Liver (tissue), 9 donors: ENCODE data around the gene OGFOD1. TPM values are rescaled to one million over a fixed set of nuclear protein-coding genes. Genes with fewer than 3 reads are reported as not detected.

ENCODE experiments used
- DNase-seq: peaks from one replicate; pipeline ENCODE4 v3.0.0-alpha.2; 2017; ENCODE audit warnings: low spot score
- H3K27ac ChIP-seq, 2 donors: one replicate each; pipeline ENCODE4 v1.7.0; 2013; ENCODE audit warnings: inconsistent platforms in 2 of 2, low read length in 2 of 2, control low read depth in 1 of 2, low read depth in 1 of 2, mild to moderate bottlenecking in 1 of 2
- H3K27me3 ChIP-seq, 4 donors: one replicate each; pipeline versions ENCODE4 v1.6.1 to v1.7.0; 2013; ENCODE audit warnings: low read length in 3 of 4, inconsistent platforms in 1 of 4, mild to moderate bottlenecking in 1 of 4, moderate library complexity in 1 of 4; ENCODE audit not compliant: control insufficient read depth in 4 of 4, insufficient read depth in 4 of 4
- H3K36me3 ChIP-seq, 4 donors: one replicate each; pipeline versions ENCODE4 v1.6.1 to v1.7.0; 2013; ENCODE audit warnings: low read length in 3 of 4, mild to moderate bottlenecking in 3 of 4, low read depth in 1 of 4, moderate library complexity in 1 of 4; ENCODE audit not compliant: control insufficient read depth in 4 of 4, insufficient read depth in 3 of 4
- H3K4me1 ChIP-seq, 4 donors: one replicate each; pipeline versions ENCODE4 v1.6.1 to v1.7.0; 2013; ENCODE audit warnings: low read length in 3 of 4, mild to moderate bottlenecking in 3 of 4, moderate library complexity in 1 of 4; ENCODE audit not compliant: control insufficient read depth in 4 of 4, insufficient read depth in 4 of 4
- H3K4me3 ChIP-seq, 3 donors: one replicate each; pipeline versions ENCODE4 v1.6.1 to v1.7.0; 2013; ENCODE audit warnings: low read length in 3 of 3, control low read depth in 1 of 3, low read depth in 1 of 3, mild to moderate bottlenecking in 1 of 3
- H3K9ac ChIP-seq, 2 donors: one replicate each; pipeline ENCODE4 v1.7.0; 2013; ENCODE audit warnings: low read length in 2 of 2, mild to moderate bottlenecking in 2 of 2, moderate library complexity in 2 of 2, control low read depth in 1 of 2, low read depth in 1 of 2
- H3K9me3 ChIP-seq, 4 donors: one replicate each; pipeline versions ENCODE4 v1.6.1 to v1.7.0; 2013; ENCODE audit warnings: low read length in 3 of 4; ENCODE audit not compliant: control insufficient read depth in 4 of 4
- CTCF ChIP-seq: fragments of 150-350 bp; IDR thresholded peaks from 2 replicates; pipeline ENCODE4 v1.5.1; 2017; ENCODE audit warnings: improper control_type of control experiment, low read depth, low read length; ENCODE audit not compliant: missing input control
- EGR1 ChIP-seq, 2 donors: IDR thresholded peaks; 2 replicates each; pipeline ENCODE4 v1.6.1; 2016 to 2018; ENCODE audit warnings: antibody characterized with exemption in 2 of 2, low read depth in 2 of 2
- FOXA1 ChIP-seq: IDR thresholded peaks from 2 replicates; pipeline ENCODE4 v1.6.1; 2016; ENCODE audit warnings: antibody characterized with exemption
- FOXA2 ChIP-seq: IDR thresholded peaks from 2 replicates; pipeline ENCODE4 v1.6.1; 2016; ENCODE audit warnings: antibody characterized with exemption
- GABPA ChIP-seq, 2 donors: IDR thresholded peaks in 1 of 2; conservative IDR thresholded peaks in 1 of 2; 2 replicates each; pipeline ENCODE4 v1.6.1; 2016; ENCODE audit warnings: antibody characterized with exemption in 2 of 2, mild to moderate bottlenecking in 1 of 2, moderate library complexity in 1 of 2
- HNF4A ChIP-seq, 2 donors: conservative IDR thresholded peaks; 2 replicates each; pipeline ENCODE4 v1.6.1; 2016; ENCODE audit warnings: antibody characterized with exemption in 2 of 2, mild to moderate bottlenecking in 2 of 2
- JUND ChIP-seq, 2 donors: IDR thresholded peaks; 2 replicates each; pipeline ENCODE4 v1.6.1; 2016; ENCODE audit warnings: antibody characterized with exemption in 2 of 2
- MAX ChIP-seq: IDR thresholded peaks from 2 replicates; pipeline ENCODE4 v1.6.1; 2016; ENCODE audit warnings: antibody characterized with exemption
- NR2F2 ChIP-seq: IDR thresholded peaks from 2 replicates; pipeline ENCODE4 v1.6.1; 2016; ENCODE audit warnings: antibody characterized with exemption
- RAD21 ChIP-seq, 2 donors: IDR thresholded peaks; 2 replicates each; pipeline ENCODE4 v1.6.1; 2016; ENCODE audit warnings: antibody characterized with exemption in 2 of 2, mild to moderate bottlenecking in 2 of 2
- REST ChIP-seq: IDR thresholded peaks from 2 replicates; pipeline ENCODE4 v1.6.1; 2016; ENCODE audit warnings: antibody characterized with exemption, mild to moderate bottlenecking
- SP1 ChIP-seq: IDR thresholded peaks from 2 replicates; pipeline ENCODE4 v1.6.1; 2018; ENCODE audit warnings: antibody characterized with exemption, mild to moderate bottlenecking
- ZBTB33 ChIP-seq: IDR thresholded peaks from 2 replicates; pipeline ENCODE4 v1.6.1; 2016; ENCODE audit warnings: antibody characterized with exemption
- WGBS: extraction: QIAGEN DNeasy Blood & Tissue Kit; methylation state at CpG from one replicate; pipeline ENCODE4 v1.1.7; 2013; 5-methylcytosine and 5-hydroxymethylcytosine counted together
- polyA plus RNA-seq, 2 donors: library from polyadenylated mRNA; stranded (reverse) in 1 of 2; unstranded in 1 of 2; fragments of 200-250 nt in 1 of 2; fragments of >200 nt in 1 of 2; fragmentation: Nextera tagmentation in 1 of 2; extraction: Ambion mirVana in 1 of 2; gene quantifications; one replicate each; pipeline versions ENCODE4 v1.2.1 to v1.2.3, GENCODE V29; 2013 to 2015
- total RNA-seq, 2 donors: library from RNA; depleted of rRNA; stranded (reverse); fragments of >200 nt; gene quantifications; one replicate each; pipeline ENCODE4 v1.2.3, GENCODE V29; 2014
- donor health status: healthy.
- donor health status: healthy.
- donor health status: healthy.
- donor health status: healthy.
- donor health status: healthy.

OGFOD1 gene
- total and polyA plus RNA-seq, 4 donors = 15.5 to 40.2 (median 21.2) TPM

- under 1% methylated on average over 79 of the region's 79 CpGs for WGBS
- no peaks in the 10 kb centered on the region for H3K36me3 ChIP-seq
- no peak for TF ChIP-seq FOXA1
- TF ChIP-seq GABPA (IDR thresholded peaks at IDR 0.05 in 1 of 2, conservative IDR thresholded peaks at IDR 0.05 in 1 of 2) = no peak
- TF ChIP-seq EGR1 (IDR thresholded peaks at IDR 0.05; ENCODE audit: low read depth in 2 of 2) = no peak
- no peak for TF ChIP-seq FOXA2
- no peak for TF ChIP-seq ZBTB33
- no peak for TF ChIP-seq HNF4A (conservative IDR thresholded peaks at IDR 0.05)
- TF ChIP-seq RAD21 (IDR thresholded peaks at IDR 0.05) = no peak
- TF ChIP-seq JUND (IDR thresholded peaks at IDR 0.05) = no peak
- TF ChIP-seq MAX = no peak
- TF ChIP-seq SP1 = no peak
- no peak for TF ChIP-seq NR2F2
- no peaks in the 10 kb centered on the region for H3K27me3 ChIP-seq
- peak; percentile 63 for DNase-seq
- H3K9me3 ChIP-seq = no peaks in the 10 kb centered on the region
- H3K4me1 ChIP-seq = peaks cover 9 to 25% (median 17%) of the 10 kb centered on the region in 4 donors
- peak overlapping the region; percentile 67 to 99 (median 86) for H3K4me3 ChIP-seq
- H3K27ac ChIP-seq = peak overlapping the region; percentile 79 to 82
- H3K9ac ChIP-seq = peak overlapping the region in 1 of 2 donors; percentile 62
Observed at GRCh38 chr16:56424791-56425438, 26.4 kb upstream of the OGFOD1 start.

GRCh38 chr16:56425439-56425832, 25.9 kb upstream of the OGFOD1 start, which contains the start of gene AMFR:
Gene AMFR, minus strand, starts transcription at chr16:56425545. Its CDS starts 218 bp downstream, at chr16:56425327.
- DNase-seq = peak; percentile 75
- H3K9me3 ChIP-seq = no peaks in the 10 kb centered on the region
- WGBS = under 1% methylated on average over 57 of the region's 57 CpGs

More at GRCh38 chr16:56425439-56425832, 25.9 kb upstream of the OGFOD1 start, which contains the start of gene AMFR:
- no peak for TF ChIP-seq EGR1 (IDR thresholded peaks at IDR 0.05; ENCODE audit: low read depth in 2 of 2)
- TF ChIP-seq REST = no peak
- peak; percentile 64 for TF ChIP-seq CTCF
- Histone ChIP-seq H3K27ac (peak within 1 kb of the TSS; percentile 79 to 82), H3K4me3 (peak within 1 kb of the TSS; percentile 67 to 99 (median 86)), H3K27me3 (no peaks in the 10 kb centered on the region), H3K9ac (peak within 1 kb of the TSS; percentile 62 to 97), H3K4me1 (peaks cover 7 to 22% (median 17%) of the 10 kb centered on the region in 4 donors), H3K36me3 (peaks cover 0 to 4% (median under 1%) of the 10 kb centered on the region in 4 donors)
